ENCODE data around the gene CFAP52.
A peak's percentile ranks its signal among the peaks of the same experiment; 100 is the strongest.
"Not testable (repeated sequence)": the region's sequence is repeated elsewhere in the genome, so short reads cannot be mapped to it uniquely, and the experiment has no call there.

The CFAP52 gene

GRCh38 chr17:9632741-9633140, 56.3 kb downstream of the CFAP52 start:
- TF ChIP-seq CTCF (conservative IDR thresholded peaks at IDR 0.05), result no peak
- no peak for TF ChIP-seq ZFX (IDR thresholded peaks at IDR 0.05)
- H3K27ac ChIP-seq, result no peak overlapping the region

GRCh38 chr17:9635340-9635739, 58.9 kb downstream of the CFAP52 start:
- H3K27ac ChIP-seq, result no peak overlapping the region
- TF ChIP-seq CTCF (conservative IDR thresholded peaks at IDR 0.05) (no peak), ZFX (IDR thresholded peaks at IDR 0.05) (no peak)

- H3K27ac ChIP-seq, result no peak overlapping the region
- no peak for TF ChIP-seq CTCF (conservative IDR thresholded peaks at IDR 0.05)
- TF ChIP-seq ZFX (IDR thresholded peaks at IDR 0.05), result no peak
Observed at GRCh38 chr17:9636501-9636900, 60.1 kb downstream of the CFAP52 start.

GRCh38 chr17:9640388-9640787, 63.9 kb downstream of the CFAP52 start:
- not testable (repeated sequence) for H3K27ac ChIP-seq

- no peak for TF ChIP-seq CTCF (conservative IDR thresholded peaks at IDR 0.05)
- TF ChIP-seq ZFX (IDR thresholded peaks at IDR 0.05), result no peak
- H3K27ac ChIP-seq, result no peak overlapping the region
Observed at GRCh38 chr17:9643611-9644010, 67.2 kb downstream of the CFAP52 start.

- H3K27ac ChIP-seq, result peak within 1 kb of the TSS; percentile 95
- TF ChIP-seq ZFX (IDR thresholded peaks at IDR 0.05) (peak; percentile 54; the same call in 1 of the 2 replicates), CTCF (conservative IDR thresholded peaks at IDR 0.05) (no peak; the same call in 1 of the 2 replicates)
Observed at GRCh38 chr17:9644910-9645751, 68.7 kb downstream of the CFAP52 start, which contains the start of gene USP43. Gene USP43 (plus strand): TSS chr17:9645517. CDS start chr17:9645633, 116 bp downstream.

GRCh38 chr17:9645851-9646545, 69.6 kb downstream of the CFAP52 start:
- TF ChIP-seq CTCF (conservative IDR thresholded peaks at IDR 0.05) (peak; percentile 63), ZFX (IDR thresholded peaks at IDR 0.05) (no peak; the same call in 1 of the 2 replicates)
- peak overlapping the region; percentile 95 for H3K27ac ChIP-seq

Data from C4-2B (cell line).